SK-N-SH treated with all-trans-retinoic acid at 6 μM for 48 hours (cell line): ENCODE data around the gene TLR9.

Source experiments
- ARNTL ChIP-seq: fragments of 450-650 bp; formaldehyde crosslinking; IDR thresholded peaks from 2 replicates; pipeline ENCODE4 v1.5.0; 2020; ENCODE audit warnings: low read depth, mild to moderate bottlenecking, moderate library complexity, borderline replicate concordance
- TCF4 ChIP-seq: fragments of 250-450 bp; sonication (Bioruptor Pico); IDR thresholded peaks from 2 replicates; pipeline ENCODE4 v1.8.0; 2021; ENCODE audit warnings: mild to moderate bottlenecking, moderate library complexity, borderline replicate concordance
- TOX ChIP-seq: fragments of 250-450 bp; sonication (Bioruptor Pico); IDR thresholded peaks from 2 replicates; pipeline ENCODE4 v1.8.0; 2021; ENCODE audit warnings: mild to moderate bottlenecking, moderate library complexity, borderline replicate concordance
- ZC3H10 ChIP-seq: fragments of 250-450 bp; sonication (Bioruptor Pico); IDR thresholded peaks from 2 replicates; pipeline ENCODE4 v1.5.1; 2021; ENCODE audit warnings: mild to moderate bottlenecking, moderate library complexity
- TF ChIP-seq, protein P1 (sequence below): fragments of 250-450 bp; sonication (Bioruptor Pico); IDR thresholded peaks from 2 replicates; pipeline ENCODE4 v1.5.1; 2021; ENCODE audit warnings: mild to moderate bottlenecking, moderate library complexity
- TF ChIP-seq, protein P2 (sequence below): fragments of 250-450 bp; sonication (Bioruptor Pico); IDR thresholded peaks from 2 replicates; pipeline ENCODE4 v1.8.0; 2020; ENCODE audit warnings: mild to moderate bottlenecking, moderate library complexity, borderline replicate concordance
- TF ChIP-seq, protein P3 (sequence below): fragments of 250-450 bp; sonication (Bioruptor Pico); IDR thresholded peaks from 2 replicates; pipeline ENCODE4 v1.5.1; 2020; ENCODE audit warnings: low read depth, mild to moderate bottlenecking, moderate library complexity

DNA sequence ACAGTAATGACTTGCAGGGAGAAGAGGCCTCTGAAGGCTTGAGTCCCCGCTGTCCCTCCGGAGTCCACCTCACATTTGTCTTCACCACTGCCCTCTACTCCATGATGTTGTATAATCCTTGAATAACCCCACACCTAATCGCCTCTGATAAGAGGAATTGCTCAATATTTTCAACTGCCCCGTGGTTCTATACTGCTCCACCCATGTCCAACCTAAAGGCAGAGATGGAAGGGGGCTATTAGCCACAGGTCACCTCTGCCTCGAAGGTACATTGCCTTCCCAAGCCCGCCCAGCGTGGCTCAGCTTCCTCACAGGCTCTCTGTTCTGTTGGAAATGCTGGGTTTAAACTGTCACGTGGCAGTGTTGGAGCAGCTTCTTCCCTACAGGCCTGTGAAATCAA lies 12.4 kb downstream of the TLR9 start:
- TF ChIP-seq, protein P1, sequence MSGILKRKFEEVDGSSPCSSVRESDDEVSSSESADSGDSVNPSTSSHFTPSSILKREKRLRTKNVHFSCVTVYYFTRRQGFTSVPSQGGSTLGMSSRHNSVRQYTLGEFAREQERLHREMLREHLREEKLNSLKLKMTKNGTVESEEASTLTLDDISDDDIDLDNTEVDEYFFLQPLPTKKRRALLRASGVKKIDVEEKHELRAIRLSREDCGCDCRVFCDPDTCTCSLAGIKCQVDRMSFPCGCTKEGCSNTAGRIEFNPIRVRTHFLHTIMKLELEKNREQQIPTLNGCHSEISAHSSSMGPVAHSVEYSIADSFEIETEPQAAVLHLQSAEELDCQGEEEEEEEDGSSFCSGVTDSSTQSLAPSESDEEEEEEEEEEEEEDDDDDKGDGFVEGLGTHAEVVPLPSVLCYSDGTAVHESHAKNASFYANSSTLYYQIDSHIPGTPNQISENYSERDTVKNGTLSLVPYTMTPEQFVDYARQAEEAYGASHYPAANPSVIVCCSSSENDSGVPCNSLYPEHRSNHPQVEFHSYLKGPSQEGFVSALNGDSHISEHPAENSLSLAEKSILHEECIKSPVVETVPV (CRISPR knock-in tag) = no peak
- TF ChIP-seq, protein P2, sequence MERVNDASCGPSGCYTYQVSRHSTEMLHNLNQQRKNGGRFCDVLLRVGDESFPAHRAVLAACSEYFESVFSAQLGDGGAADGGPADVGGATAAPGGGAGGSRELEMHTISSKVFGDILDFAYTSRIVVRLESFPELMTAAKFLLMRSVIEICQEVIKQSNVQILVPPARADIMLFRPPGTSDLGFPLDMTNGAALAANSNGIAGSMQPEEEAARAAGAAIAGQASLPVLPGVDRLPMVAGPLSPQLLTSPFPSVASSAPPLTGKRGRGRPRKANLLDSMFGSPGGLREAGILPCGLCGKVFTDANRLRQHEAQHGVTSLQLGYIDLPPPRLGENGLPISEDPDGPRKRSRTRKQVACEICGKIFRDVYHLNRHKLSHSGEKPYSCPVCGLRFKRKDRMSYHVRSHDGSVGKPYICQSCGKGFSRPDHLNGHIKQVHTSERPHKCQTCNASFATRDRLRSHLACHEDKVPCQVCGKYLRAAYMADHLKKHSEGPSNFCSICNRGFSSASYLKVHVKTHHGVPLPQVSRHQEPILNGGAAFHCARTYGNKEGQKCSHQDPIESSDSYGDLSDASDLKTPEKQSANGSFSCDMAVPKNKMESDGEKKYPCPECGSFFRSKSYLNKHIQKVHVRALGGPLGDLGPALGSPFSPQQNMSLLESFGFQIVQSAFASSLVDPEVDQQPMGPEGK (CRISPR knock-in tag) = no peak
- no peak for TF ChIP-seq TCF4
- TF ChIP-seq ARNTL (CRISPR knock-in tag) = no peak
- no peak for TF ChIP-seq ZC3H10 (CRISPR knock-in tag)
- no peak for TF ChIP-seq TOX (CRISPR knock-in tag)
- TF ChIP-seq, protein P3, sequence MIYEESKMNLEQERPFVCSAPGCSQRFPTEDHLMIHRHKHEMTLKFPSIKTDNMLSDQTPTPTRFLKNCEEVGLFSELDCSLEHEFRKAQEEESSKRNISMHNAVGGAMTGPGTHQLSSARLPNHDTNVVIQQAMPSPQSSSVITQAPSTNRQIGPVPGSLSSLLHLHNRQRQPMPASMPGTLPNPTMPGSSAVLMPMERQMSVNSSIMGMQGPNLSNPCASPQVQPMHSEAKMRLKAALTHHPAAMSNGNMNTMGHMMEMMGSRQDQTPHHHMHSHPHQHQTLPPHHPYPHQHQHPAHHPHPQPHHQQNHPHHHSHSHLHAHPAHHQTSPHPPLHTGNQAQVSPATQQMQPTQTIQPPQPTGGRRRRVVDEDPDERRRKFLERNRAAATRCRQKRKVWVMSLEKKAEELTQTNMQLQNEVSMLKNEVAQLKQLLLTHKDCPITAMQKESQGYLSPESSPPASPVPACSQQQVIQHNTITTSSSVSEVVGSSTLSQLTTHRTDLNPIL (CRISPR knock-in tag) = no peak
